Tibial nerve (tissue), 4 donors: ENCODE measurements around the gene KCNJ1. TPM values are rescaled to one million over a fixed set of nuclear protein-coding genes. Genes with fewer than 3 reads are reported as not detected.

ENCODE experiments used
- DNase-seq, 2 donors: peaks; one replicate each; pipeline ENCODE4 v3.0.0-alpha.2; 2019; ENCODE audit warnings: low spot score in 2 of 2
- H3K27ac ChIP-seq, 4 donors: fragments of 200-600 bp; sonication (generic) in 3 of 4; one replicate each; pipeline ENCODE4 v1.5.1; 2017 to 2019; ENCODE audit warnings: mild to moderate bottlenecking in 1 of 4
- H3K27me3 ChIP-seq, 2 donors: fragments of 200-600 bp; sonication (generic) in 1 of 2; one replicate each; pipeline versions ENCODE4 v1.5.1 to v1.6.0; 2017 to 2019
- H3K36me3 ChIP-seq, 3 donors: fragments of 200-600 bp; sonication (generic); one replicate each; pipeline ENCODE4 v1.5.1; 2018 to 2019
- H3K4me1 ChIP-seq, 4 donors: fragments of 200-600 bp; sonication (generic) in 3 of 4; one replicate each; pipeline ENCODE4 v1.5.1; 2017 to 2019
- H3K4me3 ChIP-seq, 4 donors: fragments of 200-600 bp; sonication (generic) in 3 of 4; one replicate each; pipeline ENCODE4 v1.5.1; 2017 to 2019; ENCODE audit warnings: mild to moderate bottlenecking in 1 of 4, moderate library complexity in 1 of 4
- H3K9me3 ChIP-seq, 4 donors: fragments of 200-600 bp; sonication (generic) in 3 of 4; one replicate each; pipeline ENCODE4 v1.5.1; 2017 to 2019
- EP300 ChIP-seq, 2 donors: sonication (generic); formaldehyde crosslinking; IDR thresholded peaks; one replicate each; pipeline ENCODE4 v1.6.1; 2017; ENCODE audit warnings: antibody characterized with exemption in 2 of 2, mild to moderate bottlenecking in 1 of 2
- POLR2A ChIP-seq, 2 donors: fragments of 450-650 bp; IDR thresholded peaks; one replicate each; pipeline ENCODE4 v1.6.1; 2017; ENCODE audit warnings: antibody characterized with exemption in 2 of 2, mild to moderate bottlenecking in 2 of 2, moderate library complexity in 2 of 2
- WGBS, 2 donors: methylation state at CpG; one replicate each; pipeline ENCODE4 v1.1.5; 2018; 5-methylcytosine and 5-hydroxymethylcytosine counted together
- total RNA-seq, 4 donors: library from RNA; depleted of rRNA; stranded (reverse); fragments of >200 nt; gene quantifications; one replicate each; pipeline ENCODE4 v1.1.0, GENCODE V29; 2016
- TF ChIP-seq, protein P1 (sequence below), 5 experiments: fragments of 200-600 bp in 3 of 5; fragments of 450-650 bp in 2 of 5; sonication (generic) in 3 of 5; IDR thresholded peaks; one replicate each; pipeline ENCODE4 v1.5.1; 2016 to 2019; ENCODE audit warnings: antibody characterized with exemption in 5 of 5, mild to moderate bottlenecking in 3 of 5, moderate library complexity in 2 of 5

Gene KCNJ1
- total RNA-seq, 4 donors from 2014 or later = not detected

GRCh38 chr11:128796270-128796669 lies 70.8 kb downstream of the KCNJ1 start:
- whole genome bisulfite sequencing, 2 donors = 90 to 97% methylated on average over 2 of the region's 2 CpGs
- TF ChIP-seq, protein P1, sequence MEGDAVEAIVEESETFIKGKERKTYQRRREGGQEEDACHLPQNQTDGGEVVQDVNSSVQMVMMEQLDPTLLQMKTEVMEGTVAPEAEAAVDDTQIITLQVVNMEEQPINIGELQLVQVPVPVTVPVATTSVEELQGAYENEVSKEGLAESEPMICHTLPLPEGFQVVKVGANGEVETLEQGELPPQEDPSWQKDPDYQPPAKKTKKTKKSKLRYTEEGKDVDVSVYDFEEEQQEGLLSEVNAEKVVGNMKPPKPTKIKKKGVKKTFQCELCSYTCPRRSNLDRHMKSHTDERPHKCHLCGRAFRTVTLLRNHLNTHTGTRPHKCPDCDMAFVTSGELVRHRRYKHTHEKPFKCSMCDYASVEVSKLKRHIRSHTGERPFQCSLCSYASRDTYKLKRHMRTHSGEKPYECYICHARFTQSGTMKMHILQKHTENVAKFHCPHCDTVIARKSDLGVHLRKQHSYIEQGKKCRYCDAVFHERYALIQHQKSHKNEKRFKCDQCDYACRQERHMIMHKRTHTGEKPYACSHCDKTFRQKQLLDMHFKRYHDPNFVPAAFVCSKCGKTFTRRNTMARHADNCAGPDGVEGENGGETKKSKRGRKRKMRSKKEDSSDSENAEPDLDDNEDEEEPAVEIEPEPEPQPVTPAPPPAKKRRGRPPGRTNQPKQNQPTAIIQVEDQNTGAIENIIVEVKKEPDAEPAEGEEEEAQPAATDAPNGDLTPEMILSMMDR (IDR thresholded peaks at IDR 0.05) = no peak
- no peak for TF ChIP-seq POLR2A (IDR thresholded peaks at IDR 0.05)
- no peak for TF ChIP-seq EP300 (IDR thresholded peaks at IDR 0.05)
- H3K9me3 ChIP-seq = no peaks in the 10 kb centered on the region
- H3K4me3 ChIP-seq = no peak overlapping the region
- H3K36me3 ChIP-seq = no peaks in the 10 kb centered on the region
- no peak overlapping the region for H3K27ac ChIP-seq
- no peaks in the 10 kb centered on the region for H3K4me1 ChIP-seq
- no peak for DNase-seq
- H3K27me3 ChIP-seq = no peaks in the 10 kb centered on the region

- peaks cover 0 to 27% (median 4%) of the 10 kb centered on the region in 4 donors for H3K4me1 ChIP-seq
- no peak overlapping the region for H3K27ac ChIP-seq
- no peaks in the 10 kb centered on the region for H3K36me3 ChIP-seq
- H3K27me3 ChIP-seq = no peaks in the 10 kb centered on the region
- H3K4me3 ChIP-seq = no peak overlapping the region
- no peaks in the 10 kb centered on the region for H3K9me3 ChIP-seq
- TF ChIP-seq, protein P1 (IDR thresholded peaks at IDR 0.05) = no peak
- TF ChIP-seq POLR2A (IDR thresholded peaks at IDR 0.05) (no peak), EP300 (IDR thresholded peaks at IDR 0.05) (no peak)
- 22 to 37% methylated on average over 11 of the region's 11 CpGs for WGBS, 2 donors
- peak; percentile 33 to 46 for DNase-seq
Observed at GRCh38 chr11:128790196-128790595, 76.9 kb downstream of the KCNJ1 start.

- DNase-seq = no peak
- H3K4me3 ChIP-seq = no peak overlapping the region
- TF ChIP-seq POLR2A (IDR thresholded peaks at IDR 0.05) = no peak
- no peak for TF ChIP-seq EP300 (IDR thresholded peaks at IDR 0.05)
- TF ChIP-seq, protein P1 (IDR thresholded peaks at IDR 0.05) = no peak
- peaks cover 0 to 27% (median 4%) of the 10 kb centered on the region in 4 donors for H3K4me1 ChIP-seq
- WGBS, 2 donors = 71 to 74% methylated on average over 17 of the region's 17 CpGs
- no peaks in the 10 kb centered on the region for H3K9me3 ChIP-seq
- no peaks in the 10 kb centered on the region for H3K36me3 ChIP-seq
- no peaks in the 10 kb centered on the region for H3K27me3 ChIP-seq
- H3K27ac ChIP-seq = no peak overlapping the region
Observed at GRCh38 chr11:128789497-128790150, 77.5 kb downstream of the KCNJ1 start.

Other genes starting within 250 kb of the KCNJ1 start
- gene FLI1, start 173.2 kb downstream of the KCNJ1 start, total RNA-seq = 10 to 100 TPM; 21.3 to 57.9 (median 52.6) TPM
- 1 to 10 TPM in 2 of 4 donors, under 1 TPM in 2; 0.30 to 1.2 (median 0.76) TPM for gene KCNJ5, start 24.1 kb upstream of the KCNJ1 start, total RNA-seq
- not detected for gene TP53AIP1, start 75.6 kb upstream of the KCNJ1 start, total RNA-seq